Measurements from ENCODE around the gene TCF25.
A peak's percentile ranks its signal among the peaks of the same experiment; 100 is the strongest.

TCF25 gene

GRCh38 chr16:89902980-89903379, 29.6 kb downstream of the TCF25 start:
- Histone ChIP-seq H3K9me3 (ENCODE audit: control insufficient read depth, low read length) (no peaks in the 10 kb centered on the region), H3K4me1 (ENCODE audit: control insufficient read depth, insufficient read depth, low read length) (peaks cover 9% of the 10 kb centered on the region), H3K36me3 (ENCODE audit: control insufficient read depth, insufficient read depth, low read length, severe bottlenecking) (peaks cover 74% of the 10 kb centered on the region), H3K27me3 (replicated peaks; ENCODE audit: control insufficient read depth, insufficient read depth, low read length) (no peaks in the 10 kb centered on the region), H3K4me3 (ENCODE audit: low read length) (no peak overlapping the region), H3K9ac (ENCODE audit: low read length) (no peak overlapping the region)
- no peak for DNase-seq (ENCODE audit: low read depth)

DNA sequence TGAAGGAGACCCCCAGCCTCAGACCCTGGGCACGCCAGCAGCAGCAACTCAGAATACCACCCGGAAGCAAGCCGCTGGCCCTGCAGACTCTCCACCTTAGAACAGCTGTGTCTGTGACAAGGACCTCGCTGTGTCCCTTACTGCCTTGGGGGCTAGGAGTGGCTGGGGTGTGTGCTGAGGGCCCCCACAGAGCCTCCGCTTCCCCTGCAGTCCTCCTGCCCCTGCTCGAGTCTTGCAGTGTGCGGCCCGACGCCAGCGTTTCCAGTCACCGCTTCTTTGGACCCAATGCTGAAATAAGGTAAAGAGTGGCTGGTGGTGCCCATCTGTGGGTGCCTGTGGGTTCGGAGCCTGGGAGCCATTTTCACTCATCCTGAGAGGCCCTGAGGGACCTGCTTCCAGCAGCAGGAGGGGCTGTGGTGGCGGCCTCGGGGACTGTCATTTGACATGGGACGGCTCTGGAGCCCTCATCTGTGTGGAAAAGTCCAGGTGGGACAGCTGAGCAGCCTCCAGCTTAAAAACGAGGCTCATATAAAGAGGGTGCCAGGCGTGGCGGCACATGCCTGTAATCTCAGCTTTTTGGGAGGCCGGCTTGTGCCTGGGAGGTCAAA, 30.6 kb downstream of the TCF25 start:
- DNase-seq (ENCODE audit: low read depth) = no peak
- Histone ChIP-seq H3K9ac (ENCODE audit: low read length) (no peak overlapping the region), H3K36me3 (ENCODE audit: control insufficient read depth, insufficient read depth, low read length, severe bottlenecking) (peaks cover 73% of the 10 kb centered on the region), H3K4me3 (ENCODE audit: low read length) (no peak overlapping the region), H3K27me3 (replicated peaks; ENCODE audit: control insufficient read depth, insufficient read depth, low read length) (no peaks in the 10 kb centered on the region), H3K9me3 (ENCODE audit: control insufficient read depth, low read length) (no peaks in the 10 kb centered on the region), H3K4me1 (ENCODE audit: control insufficient read depth, insufficient read depth, low read length) (peaks cover 9% of the 10 kb centered on the region)

DNA sequence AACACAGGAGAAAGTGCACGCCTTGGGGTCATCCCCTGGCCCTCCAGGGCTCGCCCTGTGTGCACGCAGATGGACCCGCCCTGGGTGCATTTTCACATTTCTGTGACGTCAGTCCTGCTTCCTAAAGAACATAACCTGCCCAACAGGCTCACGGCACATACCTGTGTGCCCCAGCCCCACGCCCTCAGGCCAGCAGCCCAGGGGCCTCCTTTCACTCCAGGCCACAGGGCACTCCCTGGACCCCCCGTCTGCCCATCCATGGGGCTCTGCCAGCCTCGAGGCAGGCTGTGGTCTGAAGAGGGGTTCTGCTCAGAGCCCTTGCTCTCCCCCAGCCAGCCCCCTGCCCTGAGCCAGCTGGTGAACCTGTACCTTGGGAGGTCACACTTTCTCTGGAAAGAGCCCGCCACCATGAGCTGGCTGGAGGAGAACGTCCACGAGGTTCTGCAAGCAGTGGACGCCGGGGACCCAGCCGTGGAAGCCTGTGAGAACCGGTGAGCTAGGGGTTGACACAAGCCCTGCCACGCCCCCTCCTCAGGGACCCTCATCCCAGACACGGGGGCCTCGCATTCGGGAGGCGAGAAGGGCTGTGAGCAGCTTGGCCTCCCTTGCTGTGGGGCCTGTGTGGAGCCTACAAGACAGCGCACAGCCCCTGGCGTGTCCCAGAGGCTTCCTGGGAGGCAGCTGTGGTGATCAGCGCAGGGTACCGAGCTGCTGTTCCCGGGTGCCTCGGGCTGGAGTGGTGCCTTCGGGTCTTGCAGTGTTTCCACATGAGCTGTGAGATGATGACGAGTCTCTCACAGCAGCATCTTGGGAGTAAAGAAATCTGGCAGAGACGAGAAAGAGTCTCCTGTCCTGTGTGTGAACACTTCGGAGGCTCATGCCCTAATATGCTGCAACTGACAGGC, 31.5 kb downstream of the TCF25 start:
- Histone ChIP-seq H3K36me3 (ENCODE audit: control insufficient read depth, insufficient read depth, low read length, severe bottlenecking) (peaks cover 71% of the 10 kb centered on the region), H3K9me3 (ENCODE audit: control insufficient read depth, low read length) (no peaks in the 10 kb centered on the region), H3K9ac (ENCODE audit: low read length) (no peak overlapping the region), H3K4me3 (ENCODE audit: low read length) (no peak overlapping the region), H3K27me3 (replicated peaks; ENCODE audit: control insufficient read depth, insufficient read depth, low read length) (no peaks in the 10 kb centered on the region), H3K4me1 (ENCODE audit: control insufficient read depth, insufficient read depth, low read length) (peaks cover 9% of the 10 kb centered on the region)
- no peak for DNase-seq (ENCODE audit: low read depth)

- Histone ChIP-seq H3K27me3 (replicated peaks; ENCODE audit: control insufficient read depth, insufficient read depth, low read length) (no peaks in the 10 kb centered on the region), H3K9me3 (ENCODE audit: control insufficient read depth, low read length) (no peaks in the 10 kb centered on the region), H3K4me3 (ENCODE audit: low read length) (no peak overlapping the region), H3K36me3 (ENCODE audit: control insufficient read depth, insufficient read depth, low read length, severe bottlenecking) (peaks cover 67% of the 10 kb centered on the region), H3K9ac (ENCODE audit: low read length) (no peak overlapping the region), H3K4me1 (ENCODE audit: control insufficient read depth, insufficient read depth, low read length) (peaks cover 12% of the 10 kb centered on the region)
- DNase-seq (ENCODE audit: low read depth) = no peak
These were observed 32.2 kb downstream of the TCF25 start for GRCh38 chr16:89905511-89906139.

GRCh38 chr16:89906140-89907025, 33.0 kb downstream of the TCF25 start:
- H3K4me1 ChIP-seq (ENCODE audit: control insufficient read depth, insufficient read depth, low read length) = peaks cover 12% of the 10 kb centered on the region
- no peak for DNase-seq (ENCODE audit: low read depth)
- peaks cover 67% of the 10 kb centered on the region for H3K36me3 ChIP-seq (ENCODE audit: control insufficient read depth, insufficient read depth, low read length, severe bottlenecking)
- H3K9ac ChIP-seq (ENCODE audit: low read length) = no peak overlapping the region
- no peak overlapping the region for H3K4me3 ChIP-seq (ENCODE audit: low read length)
- H3K27me3 ChIP-seq (replicated peaks; ENCODE audit: control insufficient read depth, insufficient read depth, low read length) = no peaks in the 10 kb centered on the region
- H3K9me3 ChIP-seq (ENCODE audit: control insufficient read depth, low read length) = no peaks in the 10 kb centered on the region

GRCh38 chr16:89907055-89907814, 33.8 kb downstream of the TCF25 start:
- H3K4me1 ChIP-seq (ENCODE audit: control insufficient read depth, insufficient read depth, low read length) = peaks cover 12% of the 10 kb centered on the region
- no peaks in the 10 kb centered on the region for H3K27me3 ChIP-seq (replicated peaks; ENCODE audit: control insufficient read depth, insufficient read depth, low read length)
- peaks cover 69% of the 10 kb centered on the region for H3K36me3 ChIP-seq (ENCODE audit: control insufficient read depth, insufficient read depth, low read length, severe bottlenecking)
- H3K9ac ChIP-seq (ENCODE audit: low read length) = no peak overlapping the region
- H3K4me3 ChIP-seq (ENCODE audit: low read length) = no peak overlapping the region
- no peaks in the 10 kb centered on the region for H3K9me3 ChIP-seq (ENCODE audit: control insufficient read depth, low read length)
- no peak for DNase-seq (ENCODE audit: low read depth)

- H3K9me3 ChIP-seq (ENCODE audit: control insufficient read depth, low read length) = no peaks in the 10 kb centered on the region
- H3K27me3 ChIP-seq (replicated peaks; ENCODE audit: control insufficient read depth, insufficient read depth, low read length) = no peaks in the 10 kb centered on the region
- peaks cover 67% of the 10 kb centered on the region for H3K36me3 ChIP-seq (ENCODE audit: control insufficient read depth, insufficient read depth, low read length, severe bottlenecking)
- no peak overlapping the region for H3K4me3 ChIP-seq (ENCODE audit: low read length)
- no peak for DNase-seq (ENCODE audit: low read depth)
- no peak overlapping the region for H3K9ac ChIP-seq (ENCODE audit: low read length)
- peaks cover 12% of the 10 kb centered on the region for H3K4me1 ChIP-seq (ENCODE audit: control insufficient read depth, insufficient read depth, low read length)
These were observed 34.8 kb downstream of the TCF25 start for GRCh38 chr16:89908236-89908635.

- DNase-seq (ENCODE audit: low read depth) = peak; percentile 81
- peak overlapping the region; percentile 22 for H3K9ac ChIP-seq (ENCODE audit: low read length)
- H3K36me3 ChIP-seq (ENCODE audit: control insufficient read depth, insufficient read depth, low read length, severe bottlenecking) = peaks cover 51% of the 10 kb centered on the region
- H3K27me3 ChIP-seq (replicated peaks; ENCODE audit: control insufficient read depth, insufficient read depth, low read length) = no peaks in the 10 kb centered on the region
- H3K4me3 ChIP-seq (ENCODE audit: low read length) = no peak overlapping the region
- no peaks in the 10 kb centered on the region for H3K9me3 ChIP-seq (ENCODE audit: control insufficient read depth, low read length)
- H3K4me1 ChIP-seq (ENCODE audit: control insufficient read depth, insufficient read depth, low read length) = peaks cover 12% of the 10 kb centered on the region
These were observed 36.7 kb downstream of the TCF25 start for GRCh38 chr16:89909777-89910716.

DNA sequence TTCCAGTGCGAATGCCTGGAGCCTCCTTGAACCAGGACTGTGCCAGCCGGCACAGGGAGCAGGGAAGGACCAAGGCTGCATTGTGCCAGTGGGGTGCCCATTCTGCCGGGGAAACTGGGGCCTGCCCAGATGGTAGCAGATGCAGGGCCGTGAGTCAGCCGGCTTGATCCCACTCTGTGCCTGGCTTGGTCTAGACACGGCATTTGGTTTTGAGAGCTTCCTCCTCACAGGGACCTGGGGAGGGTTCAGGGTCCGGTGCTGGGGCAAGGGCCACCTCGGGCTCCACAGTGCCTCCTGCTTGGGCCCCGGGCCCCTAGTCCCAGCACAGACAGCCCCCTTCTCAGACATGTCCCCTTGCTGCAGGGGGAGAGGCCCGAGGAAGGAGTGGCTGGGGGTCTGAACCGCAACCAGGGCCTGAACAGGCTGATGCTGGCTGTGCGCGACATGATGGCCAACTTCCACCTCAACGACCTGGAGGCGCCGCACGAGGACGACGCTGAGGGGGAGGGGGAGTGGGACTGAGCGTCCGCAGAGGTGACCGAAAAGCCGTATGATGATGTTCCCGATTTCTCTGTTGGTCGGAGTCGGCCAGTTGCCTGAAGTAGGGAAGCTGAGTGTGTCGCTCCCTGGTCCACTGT, 37.4 kb downstream of the TCF25 start:
- H3K36me3 ChIP-seq (ENCODE audit: control insufficient read depth, insufficient read depth, low read length, severe bottlenecking) = peaks cover 46% of the 10 kb centered on the region
- H3K9me3 ChIP-seq (ENCODE audit: control insufficient read depth, low read length) = no peaks in the 10 kb centered on the region
- peaks cover 6% of the 10 kb centered on the region for H3K4me1 ChIP-seq (ENCODE audit: control insufficient read depth, insufficient read depth, low read length)
- no peaks in the 10 kb centered on the region for H3K27me3 ChIP-seq (replicated peaks; ENCODE audit: control insufficient read depth, insufficient read depth, low read length)
- DNase-seq (ENCODE audit: low read depth) = no peak
- no peak overlapping the region for H3K9ac ChIP-seq (ENCODE audit: low read length)
- no peak overlapping the region for H3K4me3 ChIP-seq (ENCODE audit: low read length)

Data from adipocyte (in vitro differentiated cells).